HepG2 (cell line): Measurements from ENCODE around the gene FNDC10. TPM values are rescaled to one million over a fixed set of nuclear protein-coding genes. Genes with fewer than 3 reads are reported as not detected.

Source experiments
- DMAP1 ChIP-seq: IDR thresholded peaks from 2 replicates; pipeline ENCODE4 v1.6.1; 2016
- GATAD2A ChIP-seq: IDR thresholded peaks from 2 replicates; pipeline ENCODE4 v1.6.1; 2016
- MAFG ChIP-seq: sonication (generic); formaldehyde crosslinking; IDR thresholded peaks from 2 replicates; pipeline ENCODE4 v1.5.1; 2020; ENCODE audit warnings: mild to moderate bottlenecking, missing genetic modification reagents
- NR2F2 ChIP-seq: IDR thresholded peaks from 2 replicates; pipeline ENCODE4 v1.6.1; 2012; ENCODE audit warnings: low read depth, inconsistent platforms, borderline replicate concordance
- PAX8 ChIP-seq: sonication (generic); formaldehyde crosslinking; IDR thresholded peaks from 2 replicates; pipeline ENCODE4 v1.8.0; 2022; ENCODE audit warnings: mild to moderate bottlenecking, missing genetic modification reagents, borderline replicate concordance
- POLR2AphosphoS5 ChIP-seq: IDR thresholded peaks from 2 replicates; pipeline ENCODE4 v1.6.1; 2012; ENCODE audit warnings: low read depth, low read length
- SP4 ChIP-seq: sonication (generic); formaldehyde crosslinking; IDR thresholded peaks from 2 replicates; pipeline ENCODE4 v1.8.1; 2023; ENCODE audit warnings: mild to moderate bottlenecking, missing genetic modification reagents
- U2AF2 ChIP-seq: fragments of 200-400 bp; formaldehyde crosslinking; IDR thresholded peaks from 2 replicates; pipeline ENCODE4 v1.6.1; 2017; ENCODE audit warnings: low read depth, mild to moderate bottlenecking, low read length
- ZFP82 ChIP-seq: sonication (generic); formaldehyde crosslinking; IDR thresholded peaks from 2 replicates; pipeline ENCODE4 v1.5.1; 2020; ENCODE audit warnings: mild to moderate bottlenecking, missing genetic modification reagents, borderline replicate concordance
- ZNF10 ChIP-seq: sonication (generic); formaldehyde crosslinking; IDR thresholded peaks from 2 replicates; pipeline ENCODE4 v1.4.0; 2020; ENCODE audit warnings: mild to moderate bottlenecking, low read depth, missing genetic modification reagents, borderline replicate concordance
- ZNF234 ChIP-seq: sonication (generic); formaldehyde crosslinking; conservative IDR thresholded peaks from 2 replicates; pipeline ENCODE4 v1.5.1; 2020; ENCODE audit warnings: mild to moderate bottlenecking, missing genetic modification reagents
- ZNF260 ChIP-seq: sonication (generic); formaldehyde crosslinking; IDR thresholded peaks from 2 replicates; pipeline ENCODE4 v1.4.0; 2020; ENCODE audit warnings: missing genetic modification reagents, low read depth, mild to moderate bottlenecking, borderline replicate concordance
- ZNF34 ChIP-seq: sonication (generic); formaldehyde crosslinking; IDR thresholded peaks from 2 replicates; pipeline ENCODE4 v1.4.0; 2020; ENCODE audit warnings: mild to moderate bottlenecking, missing genetic modification reagents, borderline replicate concordance
- ZNF616 ChIP-seq: sonication (generic); formaldehyde crosslinking; IDR thresholded peaks from 2 replicates; pipeline ENCODE4 v1.5.0; 2020; ENCODE audit warnings: low read depth, mild to moderate bottlenecking, missing genetic modification reagents
- ZNF841 ChIP-seq: sonication (generic); formaldehyde crosslinking; IDR thresholded peaks from 2 replicates; pipeline ENCODE4 v1.8.1; 2023; ENCODE audit warnings: missing genetic modification reagents, borderline replicate concordance
- polyA plus RNA-seq, 8 experiments: library from polyadenylated mRNA; depleted of rRNA in 3 of 8; stranded (reverse) in 7 of 8; unstranded in 1 of 8; fragments of >200 nt; fragmentation: Illumina TruSeq in 4 of 8; extraction: Trizol in 4 of 8; gene quantifications; 2 replicates each; pipeline versions ENCODE4 v1.2.1 to v1.2.3, GENCODE V29; 2011 to 2016; ENCODE audit warnings: low read depth in 4 of 8, missing spikeins in 1 of 8, mixed read lengths in 1 of 8; ENCODE audit not compliant: insufficient read depth in 1 of 8
- total RNA-seq, 5 experiments: library from RNA; depleted of rRNA; stranded (reverse); fragments of >200 nt; fragmentation: Illumina TruSeq; extraction: Trizol; gene quantifications; 2 replicates each; pipeline ENCODE4 v1.2.3, GENCODE V29; 2016; ENCODE audit warnings: low read depth in 1 of 5
- TF ChIP-seq, protein P1 (sequence below): sonication (generic); formaldehyde crosslinking; IDR thresholded peaks from 2 replicates; pipeline ENCODE4 v1.5.0; 2020; ENCODE audit warnings: mild to moderate bottlenecking, missing genetic modification reagents
- TF ChIP-seq, protein P2 (sequence below): sonication (generic); formaldehyde crosslinking; conservative IDR thresholded peaks from 2 replicates; pipeline ENCODE4 v1.8.0; 2022; ENCODE audit warnings: low read depth, missing genetic modification reagents
- TF ChIP-seq, protein P3 (sequence below): IDR thresholded peaks from 2 replicates; pipeline ENCODE4 v1.6.1; 2018; ENCODE audit warnings: missing genetic modification reagents, mild to moderate bottlenecking, missing compliant biosample characterization
- TF ChIP-seq, protein P4 (sequence below): sonication (generic); formaldehyde crosslinking; conservative IDR thresholded peaks from 2 replicates; pipeline ENCODE4 v1.4.0; 2020; ENCODE audit warnings: missing genetic modification reagents
- TF ChIP-seq, protein P5 (sequence below): sonication (generic); formaldehyde crosslinking; IDR thresholded peaks from 2 replicates; pipeline ENCODE4 v1.9.0; 2021; ENCODE audit warnings: missing genetic modification reagents, borderline replicate concordance
- TF ChIP-seq, protein P6 (sequence below): IDR thresholded peaks from 2 replicates; pipeline ENCODE4 v1.6.1; 2016; ENCODE audit warnings: mild to moderate bottlenecking

Gene FNDC10
- total and polyA plus RNA-seq, 2 of the 13 experiments (the other 11 are each of a cell fraction or from before 2014, with no cell fraction given), result 2.2 to 2.5 TPM

DNA sequence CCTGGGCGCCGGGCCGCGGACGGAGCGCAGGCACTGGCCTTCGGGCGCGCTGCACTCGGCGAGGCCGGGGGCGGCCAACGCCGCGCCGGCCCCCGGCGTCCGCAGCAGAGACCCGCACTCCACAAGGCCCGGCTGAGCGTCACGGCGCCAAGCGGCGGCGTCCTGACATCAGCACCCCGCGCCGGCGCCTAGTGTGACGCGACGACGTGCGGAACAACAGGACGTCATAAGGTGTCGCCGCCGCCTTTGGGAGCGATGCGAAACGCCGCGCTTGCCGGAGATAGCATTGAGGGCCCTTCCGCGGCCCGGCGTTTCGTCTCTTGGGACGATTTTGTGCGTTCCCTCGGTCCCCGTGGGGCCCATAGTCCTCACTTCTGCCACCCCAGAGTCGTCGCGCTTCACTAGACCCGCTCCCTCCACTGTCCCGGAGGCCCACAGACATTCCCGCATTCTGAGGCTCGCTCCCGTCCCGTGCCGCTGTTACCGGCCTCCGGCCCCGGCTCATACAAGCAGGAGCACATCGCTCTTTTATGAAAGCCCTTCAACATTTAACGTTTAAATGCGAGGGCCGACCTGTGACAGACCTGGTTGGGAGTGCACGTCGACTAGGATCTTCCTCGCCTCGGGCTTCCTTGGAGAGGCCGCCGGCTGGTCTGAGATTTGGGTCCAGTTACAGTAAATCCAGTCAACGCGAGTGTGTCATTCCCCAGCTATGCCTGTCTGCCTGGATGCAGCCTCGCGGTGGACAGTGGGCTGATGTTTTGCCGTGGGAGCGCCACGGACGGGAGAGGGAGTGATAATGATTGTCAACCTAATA lies 25.0 kb downstream of the FNDC10 start, which contains the start of gene SSU72 (continued):
- TF ChIP-seq, protein P1, sequence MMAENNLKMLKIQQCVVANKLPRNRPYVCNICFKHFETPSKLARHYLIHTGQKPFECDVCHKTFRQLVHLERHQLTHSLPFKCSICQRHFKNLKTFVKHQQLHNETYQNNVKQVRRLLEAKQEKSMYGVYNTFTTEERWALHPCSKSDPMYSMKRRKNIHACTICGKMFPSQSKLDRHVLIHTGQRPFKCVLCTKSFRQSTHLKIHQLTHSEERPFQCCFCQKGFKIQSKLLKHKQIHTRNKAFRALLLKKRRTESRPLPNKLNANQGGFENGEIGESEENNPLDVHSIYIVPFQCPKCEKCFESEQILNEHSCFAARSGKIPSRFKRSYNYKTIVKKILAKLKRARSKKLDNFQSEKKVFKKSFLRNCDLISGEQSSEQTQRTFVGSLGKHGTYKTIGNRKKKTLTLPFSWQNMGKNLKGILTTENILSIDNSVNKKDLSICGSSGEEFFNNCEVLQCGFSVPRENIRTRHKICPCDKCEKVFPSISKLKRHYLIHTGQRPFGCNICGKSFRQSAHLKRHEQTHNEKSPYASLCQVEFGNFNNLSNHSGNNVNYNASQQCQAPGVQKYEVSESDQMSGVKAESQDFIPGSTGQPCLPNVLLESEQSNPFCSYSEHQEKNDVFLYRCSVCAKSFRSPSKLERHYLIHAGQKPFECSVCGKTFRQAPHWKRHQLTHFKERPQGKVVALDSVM (CRISPR knock-in tag), result peak; percentile 40; the same call in 1 of the 2 replicates
- TF ChIP-seq ZNF234 (CRISPR knock-in tag) (no peak), ZNF10 (CRISPR knock-in tag) (no peak), MAFG (CRISPR knock-in tag) (no peak), U2AF2 (no peak), ZNF34 (no peak), ZFP82 (CRISPR knock-in tag) (no peak; the same call in 1 of the 2 replicates), PAX8 (CRISPR knock-in tag) (no peak), ZNF841 (CRISPR knock-in tag) (no peak), POLR2AphosphoS5 (peak; percentile 70), GATAD2A (CRISPR knock-in tag) (peak; percentile 58), ZNF616 (CRISPR knock-in tag) (0 out of 2 replicates have a peak, but pooled peaks have one; percentile 42), DMAP1 (CRISPR knock-in tag) (peak; percentile 49; the same call in 1 of the 2 replicates), NR2F2 (no peak), SP4 (CRISPR knock-in tag) (peak; percentile 75; the same call in 1 of the 2 replicates), ZNF260 (CRISPR knock-in tag) (no peak)
- TF ChIP-seq, protein P2, sequence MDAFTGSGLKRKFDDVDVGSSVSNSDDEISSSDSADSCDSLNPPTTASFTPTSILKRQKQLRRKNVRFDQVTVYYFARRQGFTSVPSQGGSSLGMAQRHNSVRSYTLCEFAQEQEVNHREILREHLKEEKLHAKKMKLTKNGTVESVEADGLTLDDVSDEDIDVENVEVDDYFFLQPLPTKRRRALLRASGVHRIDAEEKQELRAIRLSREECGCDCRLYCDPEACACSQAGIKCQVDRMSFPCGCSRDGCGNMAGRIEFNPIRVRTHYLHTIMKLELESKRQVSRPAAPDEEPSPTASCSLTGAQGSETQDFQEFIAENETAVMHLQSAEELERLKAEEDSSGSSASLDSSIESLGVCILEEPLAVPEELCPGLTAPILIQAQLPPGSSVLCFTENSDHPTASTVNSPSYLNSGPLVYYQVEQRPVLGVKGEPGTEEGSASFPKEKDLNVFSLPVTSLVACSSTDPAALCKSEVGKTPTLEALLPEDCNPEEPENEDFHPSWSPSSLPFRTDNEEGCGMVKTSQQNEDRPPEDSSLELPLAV, result no peak
- TF ChIP-seq, protein P3, sequence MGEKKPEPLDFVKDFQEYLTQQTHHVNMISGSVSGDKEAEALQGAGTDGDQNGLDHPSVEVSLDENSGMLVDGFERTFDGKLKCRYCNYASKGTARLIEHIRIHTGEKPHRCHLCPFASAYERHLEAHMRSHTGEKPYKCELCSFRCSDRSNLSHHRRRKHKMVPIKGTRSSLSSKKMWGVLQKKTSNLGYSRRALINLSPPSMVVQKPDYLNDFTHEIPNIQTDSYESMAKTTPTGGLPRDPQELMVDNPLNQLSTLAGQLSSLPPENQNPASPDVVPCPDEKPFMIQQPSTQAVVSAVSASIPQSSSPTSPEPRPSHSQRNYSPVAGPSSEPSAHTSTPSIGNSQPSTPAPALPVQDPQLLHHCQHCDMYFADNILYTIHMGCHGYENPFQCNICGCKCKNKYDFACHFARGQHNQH, result peak; percentile 50; the same call in 1 of the 2 replicates
- TF ChIP-seq, protein P4, sequence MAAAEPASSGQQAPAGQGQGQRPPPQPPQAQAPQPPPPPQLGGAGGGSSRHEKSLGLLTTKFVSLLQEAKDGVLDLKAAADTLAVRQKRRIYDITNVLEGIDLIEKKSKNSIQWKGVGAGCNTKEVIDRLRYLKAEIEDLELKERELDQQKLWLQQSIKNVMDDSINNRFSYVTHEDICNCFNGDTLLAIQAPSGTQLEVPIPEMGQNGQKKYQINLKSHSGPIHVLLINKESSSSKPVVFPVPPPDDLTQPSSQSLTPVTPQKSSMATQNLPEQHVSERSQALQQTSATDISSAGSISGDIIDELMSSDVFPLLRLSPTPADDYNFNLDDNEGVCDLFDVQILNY (CRISPR knock-in tag), result peak; percentile 46
- TF ChIP-seq, protein P5, sequence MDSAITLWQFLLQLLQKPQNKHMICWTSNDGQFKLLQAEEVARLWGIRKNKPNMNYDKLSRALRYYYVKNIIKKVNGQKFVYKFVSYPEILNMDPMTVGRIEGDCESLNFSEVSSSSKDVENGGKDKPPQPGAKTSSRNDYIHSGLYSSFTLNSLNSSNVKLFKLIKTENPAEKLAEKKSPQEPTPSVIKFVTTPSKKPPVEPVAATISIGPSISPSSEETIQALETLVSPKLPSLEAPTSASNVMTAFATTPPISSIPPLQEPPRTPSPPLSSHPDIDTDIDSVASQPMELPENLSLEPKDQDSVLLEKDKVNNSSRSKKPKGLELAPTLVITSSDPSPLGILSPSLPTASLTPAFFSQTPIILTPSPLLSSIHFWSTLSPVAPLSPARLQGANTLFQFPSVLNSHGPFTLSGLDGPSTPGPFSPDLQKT (CRISPR knock-in tag), result no peak; the same call in 1 of the 2 replicates
- TF ChIP-seq, protein P6, sequence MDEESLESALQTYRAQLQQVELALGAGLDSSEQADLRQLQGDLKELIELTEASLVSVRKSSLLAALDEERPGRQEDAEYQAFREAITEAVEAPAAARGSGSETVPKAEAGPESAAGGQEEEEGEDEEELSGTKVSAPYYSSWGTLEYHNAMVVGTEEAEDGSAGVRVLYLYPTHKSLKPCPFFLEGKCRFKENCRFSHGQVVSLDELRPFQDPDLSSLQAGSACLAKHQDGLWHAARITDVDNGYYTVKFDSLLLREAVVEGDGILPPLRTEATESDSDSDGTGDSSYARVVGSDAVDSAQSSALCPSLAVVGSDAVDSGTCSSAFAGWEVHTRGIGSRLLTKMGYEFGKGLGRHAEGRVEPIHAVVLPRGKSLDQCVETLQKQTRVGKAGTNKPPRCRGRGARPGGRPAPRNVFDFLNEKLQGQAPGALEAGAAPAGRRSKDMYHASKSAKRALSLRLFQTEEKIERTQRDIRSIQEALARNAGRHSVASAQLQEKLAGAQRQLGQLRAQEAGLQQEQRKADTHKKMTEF (CRISPR knock-in tag), result peak; percentile 37; the same call in 1 of the 2 replicates
